ENCODE results near the gene CKS2. TPM values are rescaled to one million over a fixed set of nuclear protein-coding genes. Genes with fewer than 3 reads are reported as not detected.
A peak's percentile ranks its signal among the peaks of the same experiment; 100 is the strongest.

Gene CKS2
- total and polyA plus RNA-seq, 2 of the 4 experiments (the other 2 are of a cell fraction) = 192 to 261 TPM

GRCh38 chr9:89358985-89359384 lies 48.0 kb downstream of the CKS2 start:
- Histone ChIP-seq H4K20me1 (ENCODE audit: insufficient read depth, low read length) (no peaks in the 10 kb centered on the region; the same call in 1 of the 2 replicates), H3K9ac (ENCODE audit: low read depth, low read length) (no peak overlapping the region), H4K91ac (ENCODE audit: insufficient read depth, low read depth, low read length) (no peak overlapping the region), H2AFZ (replicated peaks; ENCODE audit: low read length, poor library complexity) (no peak overlapping the region), H2BK5ac (ENCODE audit: low read depth, low read length, poor library complexity, severe bottlenecking) (no peak overlapping the region), H4K8ac (ENCODE audit: low read depth in 2 of 2, low read length in 2 of 2) (no peak overlapping the region), H3K9me3 (ENCODE audit: control insufficient read depth, insufficient read depth, low read length) (no peaks in the 10 kb centered on the region), H3K4me3 (ENCODE audit: insufficient read depth, low read depth, low read length) (no peak overlapping the region), H3K36me3 (ENCODE audit: control insufficient read depth, insufficient read depth, low read length) (peaks cover 59% of the 10 kb centered on the region), H2AK5ac (ENCODE audit: low read depth, low read length) (no peak overlapping the region), H2BK20ac (ENCODE audit: low read depth, low read length) (no peak overlapping the region), H3K23ac (ENCODE audit: low read depth, low read length) (no peak overlapping the region), H3K56ac (ENCODE audit: extremely low read depth, insufficient read depth, low read length) (no peak overlapping the region), H4K5ac (ENCODE audit: low read depth, low read length) (no peak overlapping the region), H3K4me2 (ENCODE audit: low read depth, low read length) (no peak overlapping the region), H2BK15ac (ENCODE audit: low read depth, low read length) (no peak overlapping the region), H2AK9ac (replicated peaks; ENCODE audit: low read depth, low read length, poor library complexity) (no peak overlapping the region), H3K27ac (ENCODE audit: insufficient read depth, low read length) (no peak overlapping the region), H3K9me1 (ENCODE audit: insufficient read depth, low read length) (no peaks in the 10 kb centered on the region; the same call in 1 of the 2 replicates), H3K27me3 (ENCODE audit: control insufficient read depth, insufficient read depth, low read length) (no peaks in the 10 kb centered on the region), H2BK120ac (ENCODE audit: low read depth, low read length) (no peak overlapping the region), H3K4me1 (ENCODE audit: control insufficient read depth, insufficient read depth, low read length) (no peaks in the 10 kb centered on the region), H3K14ac (replicated peaks; ENCODE audit: low read depth, low read length) (no peak overlapping the region), H3K4ac (ENCODE audit: low read depth, low read length) (no peak overlapping the region), H3K18ac (ENCODE audit: low read depth, low read length) (no peak overlapping the region), H3K79me1 (ENCODE audit: low read depth in 1 of 2, low read length in 2 of 2) (peaks cover 0 to 8% of the 10 kb centered on the region in 2 experiments; a peak in 2 of 4 replicates)
- CTCF ChIA-PET = no interaction called here
- intact Hi-C loops (cut with micrococcal nuclease) = no loop called here
- TSS peak; percentile 54 for BruUV-seq (replicated peaks)
- TF ChIP-seq RAD21 (IDR thresholded peaks at IDR 0.05; ENCODE audit: low read length) (no peak), CHD1 (IDR thresholded peaks at IDR 0.05; ENCODE audit: low read depth, low read length) (no peak), USF2 (IDR thresholded peaks at IDR 0.05; ENCODE audit: low read depth, low read length) (no peak), RFX5 (IDR thresholded peaks at IDR 0.05; ENCODE audit: low read depth, low read length) (peak; percentile 70)
- 100% methylated on average over 3 of the region's 4 CpGs; no CpG with 5 or more reads in 1 of the 2 experiments for WGBS, 2 experiments (ENCODE audit: extremely low coverage in 2 of 2, insufficient read length in 1 of 2)
- in situ Hi-C loops (cut with MboI; ENCODE audit: low sequenced_read_pairs) = no loop called here
- DNase-seq (no peak), ATAC-seq (ENCODE audit: low read depth) (no peak)
- POLR2A ChIA-PET (ENCODE audit: unreplicated experiment) = no interaction called here
- dilution Hi-C loops (cut with HindIII; ENCODE audit: low sequenced_read_pairs, unreplicated experiment) = no loop called here

Measured in IMR-90 (cell line).